Tibial artery (tissue), 4 donors: Measurements from ENCODE around the gene LRP1B.

ENCODE experiments used
- DNase-seq, 2 donors: peaks; one replicate each; pipeline ENCODE4 v3.0.0-alpha.2; 2019
- H3K27ac ChIP-seq, 2 donors: fragments of 200-600 bp; sonication (generic) in 1 of 2; 1 replicate in 1 of 2; 2 replicates in 1 of 2; pipeline ENCODE4 v1.5.1; 2018 to 2019; ENCODE audit warnings: mild to moderate bottlenecking in 1 of 2
- H3K27me3 ChIP-seq, 2 donors: fragments of 200-600 bp; sonication (generic) in 1 of 2; one replicate each; pipeline versions ENCODE4 v1.5.1 to v1.6.0; 2016 to 2019
- H3K36me3 ChIP-seq, 3 donors: fragments of 200-600 bp; sonication (generic) in 2 of 3; one replicate each; pipeline ENCODE4 v1.5.1; 2016 to 2019; ENCODE audit warnings: mild to moderate bottlenecking in 2 of 3
- H3K4me1 ChIP-seq, 4 donors: fragments of 200-600 bp; sonication (generic) in 2 of 4; 1 replicate in 3 of 4; 2 replicates in 1 of 4; pipeline ENCODE4 v1.5.1; 2016 to 2019
- H3K4me3 ChIP-seq, 2 donors: fragments of 200-600 bp; sonication (generic) in 1 of 2; 1 replicate in 1 of 2; 2 replicates in 1 of 2; pipeline ENCODE4 v1.5.1; 2018 to 2019; ENCODE audit warnings: mild to moderate bottlenecking in 2 of 2
- H3K9me3 ChIP-seq, 3 donors: fragments of 200-600 bp; sonication (generic) in 1 of 3; one replicate each; pipeline ENCODE4 v1.5.1; 2016 to 2019
- CTCF ChIP-seq, 2 experiments: fragments of 200-600 bp in 1 of 2; fragments of 450-650 bp in 1 of 2; IDR thresholded peaks; one replicate each; pipeline ENCODE4 v1.5.1; 2017 to 2019; ENCODE audit warnings: antibody characterized with exemption in 2 of 2, mild to moderate bottlenecking in 1 of 2, moderate library complexity in 1 of 2
- intact Hi-C: fragments of 100-400 bp; cut with DNase I; formaldehyde crosslinking; loops from one replicate; pipeline ENCODE4 v1.15.0; 2023; ENCODE audit warnings: low total_unique reads

LRP1B gene

GRCh38 chr2:142112757-142113221 is 18.0 kb downstream of the LRP1B start:
- no peaks in the 10 kb centered on the region for H3K9me3 ChIP-seq
- no peaks in the 10 kb centered on the region for H3K27me3 ChIP-seq
- H3K4me1 ChIP-seq: no peaks in the 10 kb centered on the region
- no peaks in the 10 kb centered on the region for H3K36me3 ChIP-seq
- intact Hi-C loops: no loop called here
- DNase-seq: no peak
- H3K4me3 ChIP-seq: no peak overlapping the region
- no peak overlapping the region for H3K27ac ChIP-seq
- TF ChIP-seq CTCF (IDR thresholded peaks at IDR 0.05): no peak

- no peak for TF ChIP-seq CTCF (IDR thresholded peaks at IDR 0.05)
- Histone ChIP-seq H3K27ac (no peak overlapping the region), H3K36me3 (no peaks in the 10 kb centered on the region), H3K4me3 (no peak overlapping the region), H3K4me1 (no peaks in the 10 kb centered on the region), H3K9me3 (no peaks in the 10 kb centered on the region), H3K27me3 (no peaks in the 10 kb centered on the region)
- intact Hi-C loops: no loop called here
- no peak for DNase-seq
Observed at GRCh38 chr2:142104134-142104758, 26.6 kb downstream of the LRP1B start.

- TF ChIP-seq CTCF (IDR thresholded peaks at IDR 0.05): no peak
- DNase-seq: no peak
- Histone ChIP-seq H3K9me3 (no peaks in the 10 kb centered on the region), H3K27ac (no peak overlapping the region), H3K4me3 (no peak overlapping the region), H3K36me3 (no peaks in the 10 kb centered on the region), H3K27me3 (no peaks in the 10 kb centered on the region), H3K4me1 (no peaks in the 10 kb centered on the region)
- intact Hi-C loops: no loop called here
Observed at GRCh38 chr2:142100970-142101369, 29.8 kb downstream of the LRP1B start.

- H3K4me1 ChIP-seq: no peaks in the 10 kb centered on the region
Observed at GRCh38 chr2:142100139-142100873, 30.5 kb downstream of the LRP1B start.

GRCh38 chr2:142097711-142098110 is 33.1 kb downstream of the LRP1B start:
- no peak for DNase-seq
- H3K36me3 ChIP-seq: no peaks in the 10 kb centered on the region
- H3K4me1 ChIP-seq: no peaks in the 10 kb centered on the region
- H3K27me3 ChIP-seq: no peaks in the 10 kb centered on the region
- TF ChIP-seq CTCF (IDR thresholded peaks at IDR 0.05): no peak
- intact Hi-C loops: no loop called here
- H3K9me3 ChIP-seq: no peaks in the 10 kb centered on the region
- no peak overlapping the region for H3K27ac ChIP-seq
- no peak overlapping the region for H3K4me3 ChIP-seq

More at GRCh38 chr2:142100139-142100873, 30.5 kb downstream of the LRP1B start:
- Histone ChIP-seq H3K4me3 (no peak overlapping the region), H3K27me3 (no peaks in the 10 kb centered on the region), H3K9me3 (no peaks in the 10 kb centered on the region), H3K36me3 (no peaks in the 10 kb centered on the region), H3K27ac (no peak overlapping the region)
- intact Hi-C loops: no loop called here
- DNase-seq: no peak
- no peak for TF ChIP-seq CTCF (IDR thresholded peaks at IDR 0.05)
